Smooth muscle cell (in vitro differentiated cells): ENCODE measurements around the gene OCA2. TPM values are rescaled to one million over a fixed set of nuclear protein-coding genes. Genes with fewer than 3 reads are reported as not detected.

Experiments used
- DNase-seq: peaks from one replicate; lab custom pipeline; 2025; ENCODE audit not compliant: unreplicated experiment; lab: John Stamatoyannopoulos, UW
- H2AFZ ChIP-seq: fragments of 200-600 bp; sonication (generic); 2 replicates; pipeline ENCODE4 v1.6.0; 2016; ENCODE audit warnings: antibody characterized with exemption, low read depth, mild to moderate bottlenecking
- H3F3A ChIP-seq: fragments of 200-600 bp; sonication (generic); 2 replicates; pipeline ENCODE4 v1.6.0; 2017; ENCODE audit warnings: antibody characterized with exemption, low read depth
- H3K27ac ChIP-seq: fragments of 200-600 bp; sonication (generic); 2 replicates; pipeline ENCODE4 v1.5.1; 2016; ENCODE audit warnings: low read depth, mild to moderate bottlenecking
- H3K27me3 ChIP-seq: fragments of 200-600 bp; sonication (generic); 2 replicates; pipeline ENCODE4 v1.6.1; 2016; ENCODE audit warnings: low read depth, mild to moderate bottlenecking
- H3K36me3 ChIP-seq: fragments of 200-600 bp; sonication (generic); 2 replicates; pipeline ENCODE4 v1.5.1; 2016; ENCODE audit warnings: low read depth
- H3K4me1 ChIP-seq: fragments of 200-600 bp; sonication (generic); 2 replicates; pipeline ENCODE4 v1.5.1; 2016; ENCODE audit warnings: low read depth
- H3K4me2 ChIP-seq: fragments of 200-600 bp; sonication (generic); 2 replicates; pipeline ENCODE4 v1.6.0; 2016; ENCODE audit warnings: mild to moderate bottlenecking
- H3K4me3 ChIP-seq: fragments of 200-600 bp; sonication (generic); 2 replicates; pipeline ENCODE4 v1.5.1; 2016; ENCODE audit warnings: mild to moderate bottlenecking
- H3K79me2 ChIP-seq: fragments of 200-600 bp; sonication (generic); 2 replicates; pipeline ENCODE4 v1.6.0; 2016; ENCODE audit warnings: low read depth, mild to moderate bottlenecking
- H3K9ac ChIP-seq: fragments of 200-600 bp; sonication (generic); 2 replicates; pipeline ENCODE4 v1.6.0; 2016; ENCODE audit warnings: low read depth
- H3K9me3 ChIP-seq: fragments of 200-600 bp; sonication (generic); replicated peaks from 2 replicates; pipeline ENCODE4 v1.5.1; 2016; ENCODE audit warnings: low read depth
- H4K20me1 ChIP-seq: fragments of 200-600 bp; sonication (generic); 2 replicates; pipeline ENCODE4 v1.6.0; 2016; ENCODE audit warnings: low read depth
- CTCF ChIP-seq: fragments of 200-600 bp; sonication (generic); IDR thresholded peaks from 2 replicates; pipeline ENCODE4 v1.5.1; 2017; ENCODE audit warnings: borderline replicate concordance, mild to moderate bottlenecking, antibody characterized with exemption; ENCODE audit not compliant: insufficient read depth, poor library complexity, severe bottlenecking
- WGBS: methylation state at CpG from one replicate; pipeline ENCODE4 v1.1.7; 2016; ENCODE audit warnings: low lambda C conversion rate; 5-methylcytosine and 5-hydroxymethylcytosine counted together
- polyA plus RNA-seq: library from polyadenylated mRNA; unstranded; fragments of >200 nt; fragmentation: Nextera tagmentation; extraction: Ambion mirVana; gene quantifications from 2 replicates; pipeline ENCODE4 v1.2.1, GENCODE V29; 2016
- total RNA-seq: library from RNA; depleted of rRNA; stranded (reverse); fragments of >200 nt; gene quantifications from 2 replicates; pipeline ENCODE4 v1.2.3, GENCODE V29; 2014

The OCA2 gene
- total and polyA plus RNA-seq, 2 experiments from 2014 or later = 0.16 TPM; not detected in 1

GRCh38 chr15:28111543-28111942 lies 12.4 kb upstream of the OCA2 start:
- Histone ChIP-seq H3F3A (no peaks in the 10 kb centered on the region), H2AFZ (no peak overlapping the region), H3K27ac (no peak overlapping the region), H3K4me2 (no peak overlapping the region), H3K9ac (no peak overlapping the region), H3K79me2 (no peaks in the 10 kb centered on the region), H3K4me3 (no peak overlapping the region), H3K27me3 (peaks cover 14% of the 10 kb centered on the region), H3K4me1 (peaks cover 4% of the 10 kb centered on the region), H3K9me3 (no peaks in the 10 kb centered on the region), H3K36me3 (peaks cover 8% of the 10 kb centered on the region), H4K20me1 (peaks cover 13% of the 10 kb centered on the region)
- DNase-seq = no peak
- 98% methylated on average over 26 of the region's 26 CpGs for WGBS
- no peak for TF ChIP-seq CTCF

DNA sequence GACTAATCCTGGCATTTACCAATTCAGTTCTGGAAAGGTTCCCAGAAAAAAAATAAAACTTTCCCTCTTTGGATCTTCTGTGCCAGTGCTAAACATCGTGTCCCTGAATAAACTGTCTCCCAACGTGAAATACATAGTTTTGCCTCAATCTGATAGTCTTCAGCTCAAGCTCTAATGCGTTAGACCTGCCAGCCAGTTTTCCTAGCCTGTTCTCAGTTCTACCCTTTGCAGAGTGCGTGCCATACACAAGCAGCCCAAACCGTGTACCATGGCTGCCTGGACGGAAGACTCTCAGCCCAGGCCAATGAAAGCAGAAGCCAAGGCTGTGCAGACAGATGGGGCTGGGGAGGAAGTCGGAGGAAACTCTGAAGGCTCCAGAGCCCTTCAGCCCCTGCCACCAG lies 11.4 kb upstream of the OCA2 start:
- Histone ChIP-seq H3K79me2 (no peaks in the 10 kb centered on the region), H3K36me3 (peaks cover 8% of the 10 kb centered on the region), H3K9ac (no peak overlapping the region), H3F3A (no peaks in the 10 kb centered on the region), H2AFZ (no peak overlapping the region), H3K27ac (no peak overlapping the region), H4K20me1 (peaks cover 10% of the 10 kb centered on the region), H3K4me2 (no peak overlapping the region), H3K9me3 (no peaks in the 10 kb centered on the region), H3K27me3 (peaks cover 18% of the 10 kb centered on the region), H3K4me1 (peaks cover 4% of the 10 kb centered on the region), H3K4me3 (no peak overlapping the region)
- DNase-seq = no peak
- no peak for TF ChIP-seq CTCF
- WGBS = 91% methylated on average over 7 of the region's 7 CpGs

DNA sequence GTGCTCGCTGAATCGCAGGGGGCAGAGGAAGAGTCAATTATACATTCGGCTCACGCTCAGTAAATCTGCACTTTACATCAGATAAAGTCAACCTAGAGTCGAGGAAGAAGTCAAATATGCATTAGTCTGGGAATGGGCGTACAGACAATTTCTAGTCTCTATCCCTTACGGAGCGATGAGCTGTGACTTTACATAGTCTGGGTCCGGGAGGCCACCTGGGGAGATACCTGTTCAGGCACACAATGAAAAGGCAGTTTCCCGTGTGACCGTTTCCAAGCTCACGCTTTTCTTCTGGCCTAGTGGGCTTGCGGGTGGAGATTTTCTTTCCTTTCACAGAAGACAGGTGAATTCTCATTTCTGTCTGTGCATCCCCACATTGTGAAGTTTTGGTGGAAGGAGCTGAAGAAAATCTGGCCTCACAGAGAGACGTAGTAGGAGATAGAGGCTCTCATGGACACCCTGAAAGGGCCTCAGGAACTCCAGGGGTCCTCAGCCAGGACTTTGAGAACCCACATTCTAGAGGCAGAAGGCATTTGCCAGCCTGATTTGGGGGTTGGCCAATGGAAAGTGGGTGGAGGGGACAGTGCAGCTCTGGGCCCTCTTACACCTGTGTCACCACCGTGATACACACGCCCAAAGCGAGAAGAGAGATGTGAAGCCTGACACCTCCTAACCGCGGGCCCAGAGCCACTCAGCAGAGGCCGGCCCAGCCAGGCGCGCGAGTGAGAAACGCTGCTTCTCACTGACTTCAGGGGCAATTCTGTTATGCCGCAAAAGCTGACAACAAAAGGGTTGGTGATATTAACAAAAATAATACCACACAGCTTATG lies 10.7 kb upstream of the OCA2 start:
- Histone ChIP-seq H3F3A (no peaks in the 10 kb centered on the region), H3K4me3 (no peak overlapping the region), H3K27me3 (peaks cover 18% of the 10 kb centered on the region), H3K4me1 (peaks cover 4% of the 10 kb centered on the region), H3K27ac (no peak overlapping the region), H3K36me3 (peaks cover 8% of the 10 kb centered on the region), H3K79me2 (no peaks in the 10 kb centered on the region), H3K9ac (no peak overlapping the region), H3K4me2 (no peak overlapping the region), H3K9me3 (no peaks in the 10 kb centered on the region), H4K20me1 (peaks cover 6% of the 10 kb centered on the region), H2AFZ (no peak overlapping the region)
- TF ChIP-seq CTCF = no peak
- WGBS = 95% methylated on average over 25 of the region's 25 CpGs
- DNase-seq = no peak

GRCh38 chr15:28107904-28108275 lies 8.8 kb upstream of the OCA2 start:
- Histone ChIP-seq H3K27me3 (peaks cover 23% of the 10 kb centered on the region), H3K4me2 (no peak overlapping the region), H3K4me3 (no peak overlapping the region), H3K27ac (no peak overlapping the region), H3K9me3 (no peaks in the 10 kb centered on the region), H3K4me1 (peaks cover 4% of the 10 kb centered on the region), H3F3A (no peaks in the 10 kb centered on the region), H3K79me2 (no peaks in the 10 kb centered on the region), H3K9ac (no peak overlapping the region), H4K20me1 (no peaks in the 10 kb centered on the region), H3K36me3 (peaks cover 5% of the 10 kb centered on the region), H2AFZ (no peak overlapping the region)
- DNase-seq = no peak
- no peak for TF ChIP-seq CTCF
- 58% methylated on average over 8 of the region's 8 CpGs for WGBS
